Measurements from ENCODE around the gene CCDC192. TPM values are rescaled to one million over a fixed set of nuclear protein-coding genes. Genes with fewer than 3 reads are reported as not detected.

The CCDC192 gene
- total RNA-seq, 3 donors from 2014 or later (not counting 1 experiment from before 2014, with no cell fraction given), result not detected

DNA sequence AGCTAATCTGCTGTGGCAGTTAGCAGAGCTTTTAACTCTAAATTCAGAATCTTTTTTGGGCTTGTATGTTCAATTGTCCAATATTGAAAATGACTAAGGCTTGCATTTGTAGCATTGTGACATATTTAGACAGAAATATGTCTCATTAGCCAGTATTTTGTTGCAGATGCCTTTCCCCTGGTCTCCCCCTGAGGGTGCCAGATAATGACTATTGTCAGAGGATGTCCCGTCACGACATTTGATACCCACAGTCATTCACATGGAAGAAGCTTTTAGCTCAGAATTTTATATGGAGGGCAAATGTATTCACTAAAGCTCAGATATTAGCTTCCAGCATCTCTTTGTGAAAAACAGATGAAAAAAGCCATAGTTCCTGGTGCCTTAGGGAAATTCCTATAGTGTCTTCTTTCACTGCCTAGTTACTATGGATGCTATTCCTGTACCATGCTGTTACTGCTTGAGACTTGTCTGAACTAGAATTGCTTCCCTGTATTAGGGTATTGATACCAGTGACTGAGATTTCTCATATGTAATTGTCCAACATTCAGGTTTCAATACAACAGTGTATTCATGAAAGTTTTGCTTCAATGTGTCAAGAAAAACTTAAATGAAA is 96.2 kb downstream of the CCDC192 start:
- H3K4me3 ChIP-seq (ENCODE audit: low read length), result no peak overlapping the region
- no peak for DNase-seq
- no peaks in the 10 kb centered on the region for H3K27me3 ChIP-seq (ENCODE audit: control insufficient read depth, insufficient read depth, low read length)
- H3K27me3 Mint-ChIP-seq (ENCODE audit: low read depth in 2 of 2), result peaks cover 0 to 2% of the 10 kb centered on the region in 2 donors
- H3K4me1 ChIP-seq (ENCODE audit: control insufficient read depth, insufficient read depth, low read length), result no peaks in the 10 kb centered on the region
- TF ChIP-seq, protein P1, sequence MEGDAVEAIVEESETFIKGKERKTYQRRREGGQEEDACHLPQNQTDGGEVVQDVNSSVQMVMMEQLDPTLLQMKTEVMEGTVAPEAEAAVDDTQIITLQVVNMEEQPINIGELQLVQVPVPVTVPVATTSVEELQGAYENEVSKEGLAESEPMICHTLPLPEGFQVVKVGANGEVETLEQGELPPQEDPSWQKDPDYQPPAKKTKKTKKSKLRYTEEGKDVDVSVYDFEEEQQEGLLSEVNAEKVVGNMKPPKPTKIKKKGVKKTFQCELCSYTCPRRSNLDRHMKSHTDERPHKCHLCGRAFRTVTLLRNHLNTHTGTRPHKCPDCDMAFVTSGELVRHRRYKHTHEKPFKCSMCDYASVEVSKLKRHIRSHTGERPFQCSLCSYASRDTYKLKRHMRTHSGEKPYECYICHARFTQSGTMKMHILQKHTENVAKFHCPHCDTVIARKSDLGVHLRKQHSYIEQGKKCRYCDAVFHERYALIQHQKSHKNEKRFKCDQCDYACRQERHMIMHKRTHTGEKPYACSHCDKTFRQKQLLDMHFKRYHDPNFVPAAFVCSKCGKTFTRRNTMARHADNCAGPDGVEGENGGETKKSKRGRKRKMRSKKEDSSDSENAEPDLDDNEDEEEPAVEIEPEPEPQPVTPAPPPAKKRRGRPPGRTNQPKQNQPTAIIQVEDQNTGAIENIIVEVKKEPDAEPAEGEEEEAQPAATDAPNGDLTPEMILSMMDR (IDR thresholded peaks at IDR 0.05), result no peak
- H3K36me3 Mint-ChIP-seq, result no peaks in the 10 kb centered on the region
- no peaks in the 10 kb centered on the region for H3K9me3 ChIP-seq (ENCODE audit: control insufficient read depth, insufficient read depth, low read length)
- intact Hi-C loops (cut with micrococcal nuclease), result no loop called here
- no peak overlapping the region for H3K27ac Mint-ChIP-seq
- H3K4me1 Mint-ChIP-seq, result no peaks in the 10 kb centered on the region
- no peak overlapping the region for H3K4me3 Mint-ChIP-seq
- no peak overlapping the region for H3K27ac ChIP-seq (ENCODE audit: low read length)
- no peaks in the 10 kb centered on the region for H3K36me3 ChIP-seq (ENCODE audit: control insufficient read depth, insufficient read depth, low read length)
- 83% methylated on average over 2 of the region's 2 CpGs for WGBS (ENCODE audit: insufficient coverage)
- no peaks in the 10 kb centered on the region for H3K9me3 Mint-ChIP-seq
- no peak for ATAC-seq

DNA sequence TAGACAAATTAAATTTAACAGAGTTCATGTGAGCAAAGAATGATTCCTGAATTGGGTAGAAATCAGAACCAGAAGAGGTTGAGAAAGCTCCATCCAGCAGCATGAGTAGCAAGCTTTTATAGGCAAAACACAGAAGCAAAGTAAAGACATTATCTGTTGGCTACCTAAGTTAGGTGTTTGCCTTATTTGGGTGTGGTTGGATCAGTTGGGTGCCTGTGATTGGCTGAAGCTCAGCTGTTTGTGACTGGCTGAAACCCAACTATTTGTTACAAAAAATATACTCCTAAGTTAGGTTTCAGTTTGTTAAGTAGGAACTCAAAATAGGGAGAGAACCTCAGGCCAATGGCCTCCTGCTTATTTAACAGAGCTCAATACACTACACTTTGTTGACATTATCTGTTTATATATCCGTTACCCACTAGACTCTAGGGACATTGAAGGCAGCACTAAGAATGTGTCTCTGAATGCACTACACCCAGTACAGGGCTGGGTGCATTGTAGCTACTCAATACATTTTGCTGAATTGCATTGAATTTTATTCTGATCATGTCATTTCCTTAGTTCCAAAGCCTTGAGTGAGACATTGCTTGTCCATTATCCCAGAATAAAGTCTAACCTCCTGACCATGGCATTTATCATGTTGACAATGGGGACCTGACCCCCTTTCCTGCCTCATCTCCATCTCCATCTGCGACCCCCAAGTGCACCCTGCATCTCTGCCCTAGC is 98.7 kb downstream of the CCDC192 start:
- ATAC-seq (no peak), DNase-seq (no peak)
- Mint-ChIP-seq H3K27me3 (ENCODE audit: low read depth in 2 of 2) (peaks cover 0 to 2% of the 10 kb centered on the region in 2 donors), H3K4me3 (no peak overlapping the region), H3K27ac (no peak overlapping the region), H3K9me3 (no peaks in the 10 kb centered on the region), H3K36me3 (no peaks in the 10 kb centered on the region), H3K4me1 (no peaks in the 10 kb centered on the region)
- H3K4me3 ChIP-seq (ENCODE audit: low read length), result no peak overlapping the region
- TF ChIP-seq, protein P1 (IDR thresholded peaks at IDR 0.05), result no peak
- no peaks in the 10 kb centered on the region for H3K27me3 ChIP-seq (ENCODE audit: control insufficient read depth, insufficient read depth, low read length)
- no peaks in the 10 kb centered on the region for H3K36me3 ChIP-seq (ENCODE audit: control insufficient read depth, insufficient read depth, low read length)
- no peak overlapping the region for H3K27ac ChIP-seq (ENCODE audit: low read length)
- H3K4me1 ChIP-seq (ENCODE audit: control insufficient read depth, insufficient read depth, low read length), result no peaks in the 10 kb centered on the region
- intact Hi-C loops (cut with micrococcal nuclease), result no loop called here
- 82% methylated on average over 2 of the region's 2 CpGs for WGBS (ENCODE audit: insufficient coverage)
- no peaks in the 10 kb centered on the region for H3K9me3 ChIP-seq (ENCODE audit: control insufficient read depth, insufficient read depth, low read length)

DNA sequence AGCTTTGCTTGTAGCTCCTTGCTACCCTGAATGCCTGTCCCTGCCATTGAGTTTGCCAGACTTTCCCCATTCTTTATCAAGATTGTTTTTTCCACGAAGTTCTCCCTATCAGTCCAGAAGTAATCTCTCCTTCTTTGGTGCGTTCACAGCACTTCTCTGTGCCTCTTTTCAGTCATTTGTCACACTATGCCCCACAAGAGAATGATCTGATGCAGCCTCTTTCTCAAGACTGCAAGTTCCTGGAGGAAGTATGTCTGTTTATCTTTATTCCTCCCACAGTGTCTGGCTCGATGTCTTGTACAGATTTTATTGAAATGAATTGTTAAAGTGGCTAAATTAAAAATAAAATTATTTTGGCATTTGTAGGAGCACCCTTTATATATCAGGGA is 99.3 kb downstream of the CCDC192 start:
- no peak overlapping the region for H3K27ac Mint-ChIP-seq
- H3K27me3 ChIP-seq (ENCODE audit: control insufficient read depth, insufficient read depth, low read length), result no peaks in the 10 kb centered on the region
- no peak overlapping the region for H3K4me3 ChIP-seq (ENCODE audit: low read length)
- H3K9me3 ChIP-seq (ENCODE audit: control insufficient read depth, insufficient read depth, low read length), result no peaks in the 10 kb centered on the region
- no peaks in the 10 kb centered on the region for H3K9me3 Mint-ChIP-seq
- intact Hi-C loops (cut with micrococcal nuclease), result no loop called here
- no peaks in the 10 kb centered on the region for H3K36me3 ChIP-seq (ENCODE audit: control insufficient read depth, insufficient read depth, low read length)
- H3K4me1 Mint-ChIP-seq, result no peaks in the 10 kb centered on the region
- H3K4me1 ChIP-seq (ENCODE audit: control insufficient read depth, insufficient read depth, low read length), result no peaks in the 10 kb centered on the region
- no peak overlapping the region for H3K4me3 Mint-ChIP-seq
- H3K36me3 Mint-ChIP-seq, result no peaks in the 10 kb centered on the region
- WGBS (ENCODE audit: insufficient coverage), result 14% methylated on average over 3 of the region's 3 CpGs
- DNase-seq (no peak), ATAC-seq (no peak)
- peaks cover 0 to 2% of the 10 kb centered on the region in 2 donors for H3K27me3 Mint-ChIP-seq (ENCODE audit: low read depth in 2 of 2)
- no peak overlapping the region for H3K27ac ChIP-seq (ENCODE audit: low read length)
- TF ChIP-seq, protein P1 (IDR thresholded peaks at IDR 0.05), result no peak

Data from natural killer cell (primary cell).